SHP77 treated with DMSO at 0.1 percent for 48 hours (cell line): ENCODE measurements around the gene PRAME.
"Not testable (repeated sequence)": the region's sequence is repeated elsewhere in the genome, so short reads cannot be mapped to it uniquely, and the experiment has no call there.

Experiments used
- DNase-seq: peaks from one replicate; lab custom pipeline; 2025; lab: John Stamatoyannopoulos, UW

The PRAME gene, protein sequence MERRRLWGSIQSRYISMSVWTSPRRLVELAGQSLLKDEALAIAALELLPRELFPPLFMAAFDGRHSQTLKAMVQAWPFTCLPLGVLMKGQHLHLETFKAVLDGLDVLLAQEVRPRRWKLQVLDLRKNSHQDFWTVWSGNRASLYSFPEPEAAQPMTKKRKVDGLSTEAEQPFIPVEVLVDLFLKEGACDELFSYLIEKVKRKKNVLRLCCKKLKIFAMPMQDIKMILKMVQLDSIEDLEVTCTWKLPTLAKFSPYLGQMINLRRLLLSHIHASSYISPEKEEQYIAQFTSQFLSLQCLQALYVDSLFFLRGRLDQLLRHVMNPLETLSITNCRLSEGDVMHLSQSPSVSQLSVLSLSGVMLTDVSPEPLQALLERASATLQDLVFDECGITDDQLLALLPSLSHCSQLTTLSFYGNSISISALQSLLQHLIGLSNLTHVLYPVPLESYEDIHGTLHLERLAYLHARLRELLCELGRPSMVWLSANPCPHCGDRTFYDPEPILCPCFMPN

DNA sequence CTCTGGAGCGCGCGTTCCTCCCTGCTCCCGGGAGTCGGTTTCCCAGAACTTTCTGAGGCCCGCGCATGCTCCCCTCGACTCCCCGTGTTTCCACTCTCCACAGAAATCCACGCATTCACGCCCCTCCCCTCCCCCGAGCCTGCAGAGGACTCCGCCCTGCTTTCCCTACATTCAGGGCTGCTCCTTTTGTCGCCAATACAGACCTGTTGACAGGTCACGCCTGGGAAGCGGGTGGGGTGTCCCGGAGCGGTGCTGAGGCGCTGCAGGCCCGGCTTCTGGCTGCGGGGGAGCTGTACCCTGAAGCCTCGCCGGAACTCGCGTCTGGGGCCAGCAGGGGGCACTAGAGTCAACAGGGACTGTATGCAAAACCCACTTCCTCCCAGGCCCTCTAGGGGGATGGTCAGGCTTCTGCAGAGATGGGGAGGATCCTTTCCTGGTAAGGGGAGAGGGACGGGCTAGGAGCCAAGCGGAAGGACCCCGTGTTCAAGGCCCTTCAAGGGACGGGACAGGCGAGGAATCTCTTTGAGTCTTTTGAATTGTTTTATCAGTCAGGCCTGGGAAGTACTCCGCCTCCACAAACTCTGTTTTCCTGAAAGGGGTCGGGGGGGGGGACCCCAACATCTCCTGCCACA, at the start of gene PRAME:
Gene PRAME, minus strand, starts transcription at position 294 of the 632 bp plus-strand sequence. CDS start 2,433 bp downstream, outside the sequence.
- peak; percentile 13 for DNase-seq

DNA sequence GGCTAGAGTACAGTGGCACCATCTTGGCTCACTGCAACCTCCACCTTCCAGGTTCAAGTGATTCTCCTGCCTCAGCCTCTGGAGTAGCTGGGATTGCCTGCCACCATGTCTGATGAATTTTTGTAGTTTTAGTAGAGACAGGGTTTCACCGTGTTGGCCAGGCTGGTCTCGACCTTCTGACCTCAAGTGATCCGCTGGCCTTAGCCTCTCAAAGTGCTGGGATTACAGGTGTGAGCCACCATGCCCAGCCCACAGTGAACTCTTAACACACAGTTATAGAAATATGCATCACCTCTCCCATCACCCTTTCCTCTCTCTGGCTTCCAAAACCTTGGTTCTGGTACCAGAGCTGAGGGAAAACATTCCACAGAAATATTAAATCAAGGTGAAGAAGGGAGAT, 49.0 kb upstream of the PRAME start:
- DNase-seq = not testable (repeated sequence)

DNA sequence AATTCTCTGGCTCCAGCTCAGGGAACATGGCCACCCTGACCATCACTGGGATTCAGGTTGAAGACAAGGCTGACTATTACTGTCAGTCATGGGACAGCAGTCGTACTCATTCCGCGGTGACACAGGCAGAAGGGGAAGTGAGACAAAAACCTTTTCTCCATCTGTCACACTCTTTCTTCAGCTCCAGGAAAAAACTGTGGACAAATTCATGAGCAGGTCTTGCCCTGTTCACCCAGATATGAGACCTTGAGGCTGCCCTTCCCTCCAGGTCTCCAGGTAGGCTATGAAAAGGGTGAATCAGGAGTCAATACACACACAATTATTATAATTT, 46.0 kb upstream of the PRAME start:
- DNase-seq = no peak

DNA sequence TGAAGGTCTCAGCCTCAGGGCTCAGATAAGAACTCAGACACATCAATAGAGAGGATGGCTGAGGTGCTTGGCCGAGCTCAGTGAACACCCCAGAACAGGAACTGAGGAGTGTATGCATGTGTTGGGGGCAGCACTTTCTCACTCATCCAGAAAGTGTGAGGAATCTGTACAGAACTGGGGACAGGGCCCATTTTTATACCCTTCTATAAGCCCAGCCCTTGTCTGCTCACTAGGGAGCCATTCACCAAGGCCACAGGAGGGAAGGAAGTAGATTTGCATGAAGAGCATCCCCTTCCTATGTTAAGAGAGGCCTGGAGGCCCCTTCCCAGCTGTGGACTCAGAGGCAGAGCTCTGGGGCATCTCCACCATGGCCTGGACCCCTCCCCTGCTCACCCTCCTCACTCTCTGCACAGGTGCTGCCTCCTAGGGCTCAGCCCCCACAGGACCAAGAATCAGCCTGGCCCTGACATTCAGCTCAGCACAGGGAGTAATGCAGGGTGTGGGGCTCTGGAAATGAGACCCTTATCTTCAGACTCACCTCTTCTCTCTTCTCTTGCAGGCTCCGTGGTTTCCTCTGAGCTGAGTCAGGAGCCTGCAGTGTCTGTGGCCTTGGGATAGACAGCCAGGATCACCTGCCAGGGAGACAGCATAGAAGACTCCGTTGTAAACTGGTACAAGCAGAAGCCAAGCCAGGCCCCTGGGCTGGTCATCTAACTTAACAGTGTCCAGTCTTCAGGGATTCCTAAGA, 45.4 kb upstream of the PRAME start:
- no peak for DNase-seq

DNA sequence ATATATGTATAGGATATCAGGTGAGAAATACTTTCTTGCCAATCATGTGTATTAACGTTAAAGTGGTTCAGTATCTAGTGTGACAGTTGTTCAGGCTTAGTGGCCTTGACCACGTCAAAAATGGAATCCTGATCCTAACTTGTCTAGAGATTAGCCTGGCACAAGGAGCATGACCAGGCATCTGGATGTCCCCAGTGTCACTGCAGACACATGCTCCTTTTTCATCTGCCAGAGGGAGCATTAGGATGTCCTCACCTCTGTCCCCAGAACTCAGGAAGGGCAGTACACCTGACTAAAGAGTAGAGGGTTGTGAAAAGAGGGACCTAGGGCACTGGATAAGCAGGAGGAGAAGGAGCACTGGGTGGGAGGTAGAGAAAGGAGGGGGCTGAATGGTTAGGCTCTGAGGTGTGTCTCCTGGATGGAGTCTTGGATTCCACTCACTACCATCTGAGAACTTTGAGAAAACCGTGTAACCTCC, 44.4 kb upstream of the PRAME start:
- no peak for DNase-seq

DNA sequence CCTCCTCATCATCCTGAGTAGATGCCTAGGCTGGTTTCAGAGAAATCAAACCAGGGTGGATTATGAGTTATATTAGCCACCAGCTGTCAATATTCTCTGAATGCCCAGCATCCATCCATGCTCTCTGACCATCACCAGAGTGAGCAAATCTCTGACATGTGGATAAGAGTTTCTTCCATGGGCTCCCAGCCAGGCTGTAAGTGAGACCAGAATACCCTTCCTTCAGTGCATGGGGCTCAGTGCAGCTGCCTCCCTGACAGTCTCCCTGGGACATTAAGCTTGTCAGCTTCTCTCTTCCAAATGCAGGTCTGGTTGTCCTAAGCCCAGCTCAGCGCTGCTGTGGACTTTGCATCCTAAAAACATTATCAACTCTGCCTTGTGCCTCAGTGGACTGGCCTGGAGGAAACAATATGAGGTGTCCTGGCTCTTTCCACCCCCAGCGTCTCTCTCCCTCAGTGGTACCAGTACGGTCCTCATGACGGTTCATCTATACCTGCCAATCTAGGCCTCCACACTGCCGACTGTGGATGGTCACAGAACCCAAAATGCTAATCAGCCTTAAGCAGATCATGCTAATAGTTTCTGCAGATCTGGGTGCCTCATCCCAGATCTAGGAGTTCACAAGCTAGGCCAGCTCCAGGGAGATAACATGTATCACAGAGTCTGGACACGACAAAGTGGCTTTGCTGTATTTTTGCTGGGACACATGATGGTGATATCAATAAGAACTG, 41.6 kb upstream of the PRAME start:
- no peak for DNase-seq

DNA sequence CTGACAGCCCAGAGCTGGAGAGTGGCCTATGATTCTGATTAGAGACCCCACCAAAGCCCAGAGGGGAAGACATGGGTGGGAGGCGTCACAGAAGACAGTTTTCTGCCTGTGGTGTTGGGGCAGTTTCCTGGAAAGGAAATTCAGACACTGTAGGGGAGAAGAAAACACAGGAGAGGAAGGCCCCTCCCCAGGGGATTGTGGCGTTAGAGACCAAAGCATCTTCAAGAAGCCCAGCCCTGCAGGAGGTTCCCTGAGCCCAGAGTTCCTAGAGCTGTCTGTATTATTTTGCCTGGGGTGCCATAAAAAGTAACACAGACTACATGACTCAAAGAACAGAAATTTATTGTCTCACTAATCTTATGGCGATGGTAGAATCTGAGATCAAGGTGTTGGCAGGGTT, 40.2 kb upstream of the PRAME start:
- no peak for DNase-seq

DNA sequence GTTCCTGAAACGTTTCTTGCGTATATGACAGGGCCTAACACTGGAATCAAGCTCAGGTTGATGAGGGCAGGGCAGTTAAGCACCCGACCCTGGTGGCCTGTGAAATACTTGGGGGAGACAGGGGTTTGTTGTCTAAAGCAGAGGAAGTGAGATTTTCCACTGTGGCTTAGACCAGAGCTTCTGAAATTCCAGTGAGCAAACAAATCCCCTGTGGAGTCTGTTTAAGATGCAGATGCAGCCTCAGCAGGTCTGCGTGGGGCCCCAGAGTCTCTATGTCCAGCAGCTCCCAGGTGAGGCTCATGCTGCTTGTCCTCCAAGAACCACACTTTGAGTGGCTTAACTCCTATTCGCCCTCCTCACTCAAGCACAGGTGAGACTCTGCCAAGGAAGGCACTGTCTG, 39.1 kb upstream of the PRAME start:
- no peak for DNase-seq

DNA sequence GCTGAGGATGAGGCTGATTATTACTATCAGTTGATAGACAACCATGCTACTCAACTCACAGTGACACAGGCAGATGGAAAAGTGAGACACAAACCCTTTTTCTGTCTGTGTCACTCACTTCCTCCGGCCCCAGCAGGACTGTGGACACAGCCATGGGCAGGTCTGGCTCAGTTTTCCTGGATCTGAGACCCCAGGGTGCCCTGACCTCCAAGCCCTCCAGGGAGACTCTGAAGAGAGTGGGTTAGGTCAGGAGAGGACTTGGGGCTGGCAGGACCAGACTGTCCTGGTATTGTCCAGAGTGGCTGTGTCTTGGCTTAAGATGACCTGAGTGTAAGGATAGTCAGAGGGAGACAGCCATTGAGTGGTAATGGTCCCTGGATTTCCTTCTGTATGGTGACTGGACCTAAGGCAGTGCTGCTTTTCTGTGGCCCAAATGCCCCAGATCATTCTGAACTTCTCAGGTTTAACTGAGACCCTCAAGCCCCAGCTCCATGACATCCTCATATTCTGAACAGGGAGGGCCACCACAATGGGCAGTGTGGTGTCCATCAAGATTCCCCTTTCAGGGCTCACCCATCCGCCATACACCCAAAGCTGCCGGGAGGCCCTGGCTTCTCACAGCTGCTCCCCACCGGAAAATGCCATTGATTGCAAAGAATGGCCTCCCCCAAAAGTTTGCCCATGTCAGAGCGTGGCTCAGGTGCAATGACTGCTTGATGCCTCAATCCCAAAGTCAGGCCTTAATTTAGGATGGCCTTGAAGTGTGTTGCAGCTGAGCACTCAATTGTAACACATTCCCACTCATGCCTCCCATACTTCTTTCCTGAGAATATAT, 36.2 kb upstream of the PRAME start:
- no peak for DNase-seq

DNA sequence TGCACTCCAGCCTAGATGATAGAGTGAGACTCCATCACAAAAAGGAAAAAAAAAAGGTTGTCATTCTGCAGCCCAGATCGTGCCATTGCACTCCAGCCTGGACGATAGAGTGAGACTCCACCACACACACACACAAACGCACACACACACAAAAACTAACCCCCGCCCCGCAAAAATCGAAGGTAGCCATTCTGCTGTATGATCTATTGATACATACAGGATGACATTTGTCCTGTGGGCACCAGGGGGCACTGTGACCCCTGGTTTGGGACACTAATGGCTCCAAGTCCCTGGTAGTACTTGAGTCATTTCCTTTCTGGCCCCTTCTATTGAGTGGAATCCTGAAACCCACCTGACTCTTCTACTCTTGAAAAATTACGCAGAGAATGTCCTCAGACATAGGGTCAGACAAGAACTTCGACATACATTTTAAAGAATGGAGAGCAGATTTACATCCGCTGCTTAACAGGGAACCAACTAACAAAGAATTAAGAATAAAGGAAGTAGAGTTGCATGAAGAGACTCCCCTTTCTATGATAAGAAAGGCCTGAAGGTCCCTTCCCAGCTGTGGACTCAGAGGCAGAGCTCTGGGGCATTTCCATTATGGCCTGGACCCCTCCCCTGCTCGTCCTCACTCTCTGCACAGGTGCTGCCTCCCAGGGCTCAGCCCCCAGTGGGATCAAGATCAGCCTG, 35.0 kb upstream of the PRAME start:
- DNase-seq = peak; percentile 3

DNA sequence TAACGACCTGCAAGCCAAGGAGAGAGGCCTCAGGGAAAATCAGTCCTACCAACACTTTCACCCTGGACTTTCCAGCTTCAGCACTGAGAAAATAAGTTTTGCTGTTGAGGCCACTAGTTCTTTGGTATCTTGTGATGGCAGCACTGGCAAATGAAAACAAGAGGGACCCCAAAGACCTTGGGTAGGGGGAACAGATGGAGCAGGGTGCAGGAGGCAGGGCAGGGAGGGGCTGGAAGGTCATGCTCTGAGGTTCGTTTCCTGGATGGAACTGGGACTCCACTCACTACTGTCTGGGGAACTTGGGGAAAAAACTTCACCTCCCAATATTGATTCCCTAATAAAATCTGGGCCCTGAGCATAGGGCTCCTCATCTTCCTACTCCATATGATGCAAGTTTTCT, 34.2 kb upstream of the PRAME start:
- no peak for DNase-seq

DNA sequence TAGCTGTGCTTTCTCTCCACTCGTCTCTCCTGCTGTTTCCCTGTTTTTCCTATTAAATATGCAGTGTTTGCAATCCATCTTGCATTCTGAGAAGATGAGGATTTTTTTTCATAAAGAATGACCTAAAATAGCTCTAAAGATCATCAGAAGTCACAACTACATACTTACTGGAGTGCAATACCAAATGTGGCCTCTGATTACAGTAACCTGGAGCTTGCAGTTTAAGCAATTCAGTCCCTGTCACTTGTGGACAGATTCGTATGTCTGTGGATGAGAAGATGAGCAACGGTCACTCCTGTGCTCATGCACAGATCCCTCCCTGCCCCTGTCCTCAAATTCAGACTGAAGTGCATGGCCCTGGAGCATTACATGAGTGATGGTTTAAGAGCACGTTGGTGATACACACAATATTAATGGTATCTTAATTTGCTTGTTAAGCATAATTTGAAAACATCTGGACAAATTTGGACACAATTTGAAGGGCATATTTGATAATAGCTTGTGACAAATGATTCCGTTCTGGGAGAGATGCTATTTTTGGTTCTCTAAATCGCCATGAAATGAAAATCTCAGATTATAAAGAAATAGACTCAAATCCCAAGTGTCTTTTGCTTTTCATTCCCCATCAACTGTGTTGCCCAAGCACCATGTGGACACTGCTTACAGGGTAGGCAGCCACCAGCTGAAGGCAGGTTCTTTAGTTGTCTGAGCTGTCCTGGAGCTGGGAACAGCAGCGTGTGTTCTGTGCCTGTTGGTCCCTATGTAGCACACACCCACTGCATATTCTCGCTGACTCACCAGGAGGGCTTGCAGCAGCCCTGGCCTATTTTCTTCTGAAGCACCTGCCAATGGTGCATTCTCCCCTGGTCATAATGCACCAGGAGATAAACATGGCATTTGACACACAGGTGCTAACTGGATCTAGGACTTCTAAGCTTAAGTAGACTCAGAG, 32.6 kb upstream of the PRAME start:
- no peak for DNase-seq

DNA sequence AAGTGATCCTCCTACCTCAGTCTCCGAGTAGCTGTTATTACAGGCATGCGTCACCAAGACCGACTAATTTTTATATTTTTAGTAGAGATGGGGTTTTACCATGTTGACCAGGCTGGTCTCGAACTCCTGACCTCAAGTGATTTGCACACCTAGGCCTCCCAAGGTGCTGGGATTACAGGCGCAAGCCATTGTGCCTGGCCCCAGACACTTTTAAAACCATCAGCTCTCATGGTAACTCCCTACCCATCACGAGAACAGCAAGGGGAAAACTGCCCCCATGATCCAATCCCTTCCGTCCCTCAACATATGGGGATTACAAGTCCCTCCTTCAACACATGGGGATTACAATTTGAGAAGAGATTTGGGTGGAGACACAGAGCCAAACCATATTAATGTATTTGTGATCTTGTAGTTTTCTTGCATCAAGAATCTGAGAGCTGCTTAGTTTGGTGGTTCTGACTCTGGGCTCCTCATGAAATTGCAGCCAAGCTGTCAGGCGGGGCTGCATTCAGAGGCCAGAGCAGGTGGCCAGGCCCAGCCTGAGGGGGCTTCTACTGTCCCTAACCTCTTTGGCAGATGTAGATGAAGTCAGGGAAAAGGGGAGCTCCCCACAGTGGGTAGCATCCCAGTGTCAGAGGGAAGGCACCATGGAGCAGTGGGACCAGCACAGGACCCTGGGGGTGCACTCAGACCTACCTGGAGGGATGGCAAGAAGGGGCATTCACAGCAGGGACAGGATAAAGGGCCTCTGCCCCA, 31.2 kb upstream of the PRAME start:
- no peak for DNase-seq

DNA sequence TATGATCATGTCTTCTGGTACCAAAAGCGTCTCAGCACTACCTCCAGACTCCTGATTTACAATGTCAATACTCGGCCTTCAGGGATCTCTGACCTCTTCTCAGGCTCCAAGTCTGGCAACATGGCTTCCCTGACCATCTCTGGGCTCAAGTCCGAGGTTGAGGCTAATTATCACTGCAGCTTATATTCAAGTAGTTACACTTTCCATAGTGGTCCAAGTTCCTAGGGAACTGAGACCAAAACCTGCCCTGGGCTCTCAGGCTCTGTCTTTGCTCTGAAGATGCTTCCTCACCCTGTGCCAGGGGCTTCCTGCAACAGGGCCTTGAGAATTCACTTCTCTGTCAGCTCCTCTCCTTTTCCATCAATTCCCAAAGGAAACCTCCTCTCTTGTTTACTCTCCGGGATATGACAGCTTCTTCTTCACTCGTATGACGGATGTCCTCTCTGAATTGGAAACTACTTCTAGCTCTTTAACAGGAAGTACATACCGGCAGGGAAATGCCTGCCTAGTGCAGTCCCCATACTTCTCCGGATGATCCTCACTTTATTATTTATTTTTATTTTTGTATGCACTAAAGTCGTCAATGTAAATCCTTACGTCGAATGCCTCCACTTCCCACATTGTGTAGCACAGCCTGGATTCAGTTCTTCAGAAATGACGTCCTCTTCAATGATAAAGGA, 29.6 kb upstream of the PRAME start:
- DNase-seq = no peak

DNA sequence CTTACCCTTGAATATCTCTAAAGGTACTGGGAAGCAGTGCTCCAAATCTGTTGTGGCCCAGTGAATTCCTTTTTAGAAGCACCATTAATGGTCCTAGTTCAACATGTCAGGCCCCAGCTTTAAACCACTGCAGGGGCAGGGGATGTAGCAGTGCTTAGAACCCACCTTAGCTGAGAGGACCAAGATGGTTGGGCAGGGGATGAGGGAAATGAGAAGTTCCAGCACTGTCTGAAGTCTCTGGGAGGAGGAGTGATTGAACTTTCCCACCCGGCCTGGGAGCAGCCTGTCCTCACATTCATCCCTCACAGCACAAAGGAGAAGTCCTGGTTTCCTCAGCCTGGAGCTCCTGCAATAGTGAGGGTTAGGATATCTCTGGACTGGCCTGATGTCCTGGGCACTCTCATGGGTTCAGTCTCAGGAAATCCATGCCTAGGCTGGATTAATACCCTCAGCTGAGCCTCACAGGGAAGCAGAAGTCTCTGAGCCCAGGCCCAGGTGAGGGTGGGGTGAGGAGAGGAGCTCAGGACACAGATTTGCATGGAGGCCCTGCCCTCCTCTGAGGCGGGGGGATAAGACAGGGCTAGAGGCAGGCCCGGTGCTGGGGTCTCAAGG, 28.6 kb upstream of the PRAME start:
- DNase-seq = no peak

DNA sequence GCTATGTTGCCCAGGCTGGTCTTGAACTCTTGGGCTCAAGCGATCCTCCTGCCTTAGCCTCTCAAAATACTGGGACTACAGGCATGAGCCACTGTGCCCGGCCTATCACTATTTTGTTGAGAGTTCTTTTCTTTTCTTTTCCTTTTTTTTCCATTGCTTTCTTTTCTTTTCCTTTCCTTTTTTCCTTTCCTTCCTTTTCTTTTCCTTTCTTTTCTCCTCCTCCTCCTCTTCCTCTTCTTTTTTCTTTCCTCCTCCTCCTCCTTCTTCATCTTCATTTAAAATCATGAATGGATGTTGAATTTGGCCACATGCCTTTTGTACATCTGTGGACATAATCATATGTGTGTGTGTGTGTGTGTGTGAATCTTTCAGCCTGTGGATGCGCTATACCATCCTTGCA, 25.7 kb upstream of the PRAME start:
- no peak for DNase-seq

DNA sequence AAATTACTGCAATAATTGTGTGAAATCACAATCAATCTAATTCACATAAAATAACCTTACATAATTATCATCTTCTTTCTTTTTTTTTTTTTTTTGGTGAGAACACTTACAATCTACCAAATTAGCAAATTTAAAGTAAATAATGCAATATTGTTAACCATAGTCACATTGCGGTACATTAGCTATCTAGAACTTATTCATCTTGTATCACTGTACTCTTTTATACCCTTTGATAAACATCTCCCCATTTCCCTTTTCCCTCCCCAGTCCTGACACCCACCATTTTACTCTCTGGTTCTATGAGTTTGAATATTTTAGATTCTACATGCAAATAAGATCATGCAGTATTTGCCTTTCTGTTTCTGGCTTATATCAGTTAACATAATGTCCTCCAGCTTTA, 24.0 kb upstream of the PRAME start:
- no peak for DNase-seq

DNA sequence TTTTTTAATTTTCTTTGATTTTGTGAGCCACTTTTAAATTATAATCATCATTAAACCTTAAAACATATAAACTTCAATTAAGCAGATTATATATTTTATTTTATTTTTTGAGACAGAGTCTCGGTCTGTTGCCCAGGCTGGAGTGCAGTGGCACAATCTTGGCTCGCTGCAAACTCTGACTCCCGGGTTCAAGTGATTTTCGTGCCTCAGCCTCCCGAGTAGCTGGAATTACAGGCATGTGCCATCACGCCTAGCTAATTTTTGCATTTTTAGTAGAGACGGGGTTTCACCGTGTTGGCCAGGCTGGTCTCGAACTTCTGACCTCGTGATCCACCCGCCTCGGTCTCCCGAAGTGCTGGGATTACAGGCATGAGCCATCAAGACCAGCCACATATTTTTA, 22.5 kb upstream of the PRAME start:
- DNase-seq = not testable (repeated sequence)
